ENCODE measurements around the gene MDM2. TPM values are rescaled to one million over a fixed set of nuclear protein-coding genes. Genes with fewer than 3 reads are reported as not detected.

The MDM2 gene
- total RNA-seq, 3 donors from 2014 or later (not counting 1 experiment from before 2014, with no cell fraction given), result 130 to 143 (median 132) TPM

DNA sequence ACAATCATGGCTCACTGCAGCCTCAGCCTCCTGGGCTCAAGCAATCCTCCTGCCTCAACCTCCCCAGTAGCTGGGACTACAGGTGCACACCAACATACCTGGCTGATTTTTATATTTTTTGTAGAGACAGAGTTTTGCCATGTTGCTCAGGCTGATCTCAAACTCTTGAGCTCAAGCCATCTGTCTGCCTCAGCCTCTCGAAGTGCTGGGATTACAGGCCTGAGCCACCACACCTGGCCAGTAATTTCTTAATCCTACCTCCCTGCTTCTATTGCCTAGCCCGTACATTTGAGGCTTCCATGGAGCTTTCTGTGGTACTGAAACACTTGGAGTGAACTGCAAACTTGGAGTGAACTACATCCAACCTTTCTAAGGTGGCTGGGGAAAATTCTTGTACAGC lies 41.3 kb upstream of the MDM2 start:
- ATAC-seq, result no peak
- WGBS (ENCODE audit: insufficient coverage), result 95% methylated on average over 2 of the region's 2 CpGs

DNA sequence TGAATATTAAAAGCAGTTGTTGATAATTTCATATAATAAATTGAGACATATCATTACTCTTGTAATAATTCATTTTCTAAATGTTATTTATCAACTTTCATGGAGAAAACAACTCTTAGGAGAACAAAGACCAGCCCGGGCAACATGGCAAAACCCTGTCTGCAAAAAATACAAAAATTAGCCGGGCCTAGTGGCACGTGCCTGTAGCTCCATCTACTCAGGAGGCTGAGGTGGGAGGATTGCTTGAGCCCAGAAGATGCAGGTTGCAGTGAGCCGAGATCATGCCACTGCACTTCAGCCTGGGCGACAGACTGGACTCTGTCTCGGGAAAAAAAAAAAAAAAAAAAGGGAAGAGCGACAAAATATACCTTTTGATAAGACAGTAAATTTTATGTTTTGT lies 40.8 kb upstream of the MDM2 start:
- intact Hi-C loops (cut with micrococcal nuclease), result no loop called here
- no peak overlapping the region for H3K27ac ChIP-seq (ENCODE audit: low read length)
- H3K9me3 ChIP-seq (ENCODE audit: control insufficient read depth, insufficient read depth, low read length), result no peaks in the 10 kb centered on the region
- DNase-seq (no peak), ATAC-seq (no peak)
- H3K27me3 ChIP-seq (ENCODE audit: control insufficient read depth, insufficient read depth, low read length), result no peaks in the 10 kb centered on the region
- WGBS (ENCODE audit: insufficient coverage), result 99% methylated on average over 5 of the region's 7 CpGs
- no peak for TF ChIP-seq CTCF (IDR thresholded peaks at IDR 0.05)
- H3K4me3 Mint-ChIP-seq, result no peak overlapping the region
- no peaks in the 10 kb centered on the region for H3K4me1 Mint-ChIP-seq
- no peaks in the 10 kb centered on the region for H3K27me3 Mint-ChIP-seq (ENCODE audit: low read depth in 2 of 2)
- H3K4me1 ChIP-seq (ENCODE audit: control insufficient read depth, insufficient read depth, low read length), result no peaks in the 10 kb centered on the region
- peaks cover 13% of the 10 kb centered on the region for H3K36me3 ChIP-seq (ENCODE audit: control insufficient read depth, insufficient read depth, low read length)
- H3K9me3 Mint-ChIP-seq, result no peaks in the 10 kb centered on the region
- H3K36me3 Mint-ChIP-seq, result no peaks in the 10 kb centered on the region
- H3K4me3 ChIP-seq (ENCODE audit: low read length), result no peak overlapping the region
- no peak overlapping the region for H3K27ac Mint-ChIP-seq

More for the DNA sequence above, 41.3 kb upstream of the MDM2 start:
- H3K27me3 ChIP-seq (ENCODE audit: control insufficient read depth, insufficient read depth, low read length), result no peaks in the 10 kb centered on the region
- Mint-ChIP-seq H3K9me3 (no peaks in the 10 kb centered on the region), H3K36me3 (no peaks in the 10 kb centered on the region), H3K27ac (no peak overlapping the region), H3K4me1 (no peaks in the 10 kb centered on the region), H3K4me3 (no peak overlapping the region), H3K27me3 (ENCODE audit: low read depth in 2 of 2) (no peaks in the 10 kb centered on the region)
- no peaks in the 10 kb centered on the region for H3K9me3 ChIP-seq (ENCODE audit: control insufficient read depth, insufficient read depth, low read length)
- intact Hi-C loops (cut with micrococcal nuclease), result no loop called here
- no peak for TF ChIP-seq CTCF (IDR thresholded peaks at IDR 0.05)
- H3K36me3 ChIP-seq (ENCODE audit: control insufficient read depth, insufficient read depth, low read length), result peaks cover 13% of the 10 kb centered on the region
- H3K4me3 ChIP-seq (ENCODE audit: low read length), result no peak overlapping the region
- H3K4me1 ChIP-seq (ENCODE audit: control insufficient read depth, insufficient read depth, low read length), result no peaks in the 10 kb centered on the region
- DNase-seq, result no peak
- no peak overlapping the region for H3K27ac ChIP-seq (ENCODE audit: low read length)

GRCh38 chr12:68768431-68768939 lies 39.5 kb upstream of the MDM2 start:
- no peak overlapping the region for H3K4me3 Mint-ChIP-seq

More at GRCh38 chr12:68768431-68768939, 39.5 kb upstream of the MDM2 start:
- intact Hi-C loops (cut with micrococcal nuclease), result no loop called here
- no peaks in the 10 kb centered on the region for H3K36me3 Mint-ChIP-seq
- Histone ChIP-seq H3K36me3 (ENCODE audit: control insufficient read depth, insufficient read depth, low read length) (peaks cover 13% of the 10 kb centered on the region), H3K27ac (ENCODE audit: low read length) (no peak overlapping the region), H3K4me3 (ENCODE audit: low read length) (no peak overlapping the region), H3K9me3 (ENCODE audit: control insufficient read depth, insufficient read depth, low read length) (no peaks in the 10 kb centered on the region), H3K4me1 (ENCODE audit: control insufficient read depth, insufficient read depth, low read length) (peaks cover 7% of the 10 kb centered on the region), H3K27me3 (ENCODE audit: control insufficient read depth, insufficient read depth, low read length) (no peaks in the 10 kb centered on the region)
- H3K4me1 Mint-ChIP-seq, result peaks cover 6 to 7% of the 10 kb centered on the region in 2 donors
- H3K27ac Mint-ChIP-seq, result no peak overlapping the region
- ATAC-seq, result no peak
- DNase-seq, result no peak
- TF ChIP-seq CTCF (IDR thresholded peaks at IDR 0.05), result no peak
- no peaks in the 10 kb centered on the region for H3K9me3 Mint-ChIP-seq
- H3K27me3 Mint-ChIP-seq (ENCODE audit: low read depth in 2 of 2), result no peaks in the 10 kb centered on the region
- WGBS (ENCODE audit: insufficient coverage), result 100% methylated on average over 2 of the region's 4 CpGs
